Panc1 (cell line): ENCODE results near the gene SPATA24. TPM values are rescaled to one million over a fixed set of nuclear protein-coding genes. Genes with fewer than 3 reads are reported as not detected.

Experiments used
- ATAC-seq: fragments of 200-7000 bp; cut with Tn5 transposase; 2 replicates; pipeline ENCODE4 v1.9.1; 2020; ENCODE audit warnings: mild to moderate bottlenecking, moderate library complexity
- BruUV-seq: library from RNA; stranded (reverse); fragments of 400-500 nt; replicated peaks from 2 replicates; lab custom pipeline; 2021; lab: Mats Ljungman, UMichigan
- CTCF ChIA-PET: fragments of 300-600 bp; sonication (Branson Sonifier 250); formaldehyde crosslinking; loops from one replicate; lab custom pipeline; 2022; ENCODE audit warnings: antibody characterized with exemption; lab: Charles Lee
- POLR2A ChIA-PET: fragments of 300-600 bp; sonication (Branson Sonifier 250); formaldehyde crosslinking; loops from one replicate; lab custom pipeline; 2022; ENCODE audit warnings: antibody characterized with exemption; lab: Charles Lee
- DNase-seq: peaks from one replicate; pipeline ENCODE4 v3.0.0-alpha.2; 2010; ENCODE audit warnings: low read depth, low spot score
- H3K27ac ChIP-seq: 2 replicates; pipeline ENCODE4 v1.5.1; 2011; ENCODE audit warnings: mild to moderate bottlenecking, low read length, inconsistent platforms
- H3K27me3 ChIP-seq: fragments of 200-500 bp; sonication (Bioruptor generic); 2 replicates; pipeline ENCODE4 v1.6.0; 2014; ENCODE audit warnings: low read length, inconsistent platforms; ENCODE audit not compliant: control insufficient read depth, insufficient read depth
- H3K36me3 ChIP-seq: fragments of 200-500 bp; sonication (Bioruptor generic); 2 replicates; pipeline ENCODE4 v1.5.1; 2014; ENCODE audit warnings: inconsistent platforms, mild to moderate bottlenecking, low read length, moderate library complexity; ENCODE audit not compliant: control insufficient read depth, insufficient read depth
- H3K4me1 ChIP-seq: 2 replicates; pipeline ENCODE4 v1.5.1; 2011; ENCODE audit warnings: inconsistent platforms, mild to moderate bottlenecking, low read length, moderate library complexity; ENCODE audit not compliant: control insufficient read depth, insufficient read depth
- H3K4me3 ChIP-seq, 2 experiments: 2 replicates each; pipeline ENCODE4 v1.5.1; 2011 to 2012; ENCODE audit warnings: low read depth in 2 of 2, low read length in 2 of 2, mild to moderate bottlenecking in 2 of 2, inconsistent platforms in 1 of 2, moderate library complexity in 1 of 2
- H3K9me3 ChIP-seq: fragments of 200-500 bp; sonication (Bioruptor generic); 2 replicates; pipeline ENCODE4 v1.5.1; 2014; ENCODE audit warnings: low read depth, mild to moderate bottlenecking, inconsistent platforms, low read length, moderate library complexity; ENCODE audit not compliant: control insufficient read depth, insufficient read depth
- POLR2AphosphoS5 ChIP-seq: IDR thresholded peaks from 2 replicates; pipeline ENCODE4 v1.6.1; 2012; ENCODE audit warnings: mild to moderate bottlenecking, low read depth, low read length, moderate library complexity
- REST ChIP-seq, 2 experiments: IDR thresholded peaks; 2 replicates each; pipeline ENCODE4 v1.6.1; 2011 to 2012; ENCODE audit warnings: low read depth in 2 of 2, control low read depth in 1 of 2, low read length in 1 of 2, mild to moderate bottlenecking in 1 of 2, moderate library complexity in 1 of 2; ENCODE audit not compliant: insufficient read depth in 1 of 2
- SIN3A ChIP-seq: IDR thresholded peaks from 2 replicates; pipeline ENCODE4 v1.6.1; 2012; ENCODE audit warnings: low read depth, mild to moderate bottlenecking, low read length, moderate library complexity, borderline replicate concordance; ENCODE audit not compliant: insufficient read depth
- TCF7L2 ChIP-seq: IDR thresholded peaks from 2 replicates; pipeline ENCODE4 v1.6.1; 2011; ENCODE audit warnings: mild to moderate bottlenecking, low read depth, low read length, inconsistent platforms
- in situ Hi-C: cut with HindIII; loops from 2 replicates; pipeline ENCODE4 v1.10.0; 2016; ENCODE audit warnings: low sequenced_read_pairs, low pct_unique_long_range_greater_than_20kb
- intact Hi-C: fragments of 100-400 bp; cut with micrococcal nuclease; formaldehyde crosslinking; loops from one replicate; pipeline ENCODE4 v1.10.0; 2022; ENCODE audit not compliant: unreplicated experiment
- total RNA-seq: library from RNA; stranded (reverse); gene quantifications from one replicate; pipeline ENCODE4 v1.2.1, GENCODE V29; 2021; ENCODE audit not compliant: unreplicated experiment
- TF ChIP-seq, protein P1 (sequence below): fragments of 450-650 bp; IDR thresholded peaks from 2 replicates; pipeline ENCODE4 v1.5.1; 2017; ENCODE audit warnings: mild to moderate bottlenecking

Gene SPATA24
- total RNA-seq, 1 experiment from 2014 or later, result 5.5 TPM

- in situ Hi-C loops (loop anchor here (25.0 kb wide), 1 partner anchor 96 kb away; no protein-coding TSS in a partner anchor), intact Hi-C loops (no loop called here)
- no TSS peak for BruUV-seq
- Histone ChIP-seq H3K4me3 (no peak overlapping the region), H3K27me3 (no peaks in the 10 kb centered on the region), H3K9me3 (no peaks in the 10 kb centered on the region), H3K4me1 (no peaks in the 10 kb centered on the region), H3K36me3 (no peaks in the 10 kb centered on the region), H3K27ac (no peak overlapping the region)
- DNase-seq, result no peak
- no peak for ATAC-seq
- TF ChIP-seq SIN3A (no peak), REST (IDR thresholded peaks at IDR 0.05; ENCODE audit: insufficient read depth in 1 of 2, low read depth in 2 of 2, low read length in 1 of 2) (no peak), TCF7L2 (no peak), POLR2AphosphoS5 (no peak)
- TF ChIP-seq, protein P1, sequence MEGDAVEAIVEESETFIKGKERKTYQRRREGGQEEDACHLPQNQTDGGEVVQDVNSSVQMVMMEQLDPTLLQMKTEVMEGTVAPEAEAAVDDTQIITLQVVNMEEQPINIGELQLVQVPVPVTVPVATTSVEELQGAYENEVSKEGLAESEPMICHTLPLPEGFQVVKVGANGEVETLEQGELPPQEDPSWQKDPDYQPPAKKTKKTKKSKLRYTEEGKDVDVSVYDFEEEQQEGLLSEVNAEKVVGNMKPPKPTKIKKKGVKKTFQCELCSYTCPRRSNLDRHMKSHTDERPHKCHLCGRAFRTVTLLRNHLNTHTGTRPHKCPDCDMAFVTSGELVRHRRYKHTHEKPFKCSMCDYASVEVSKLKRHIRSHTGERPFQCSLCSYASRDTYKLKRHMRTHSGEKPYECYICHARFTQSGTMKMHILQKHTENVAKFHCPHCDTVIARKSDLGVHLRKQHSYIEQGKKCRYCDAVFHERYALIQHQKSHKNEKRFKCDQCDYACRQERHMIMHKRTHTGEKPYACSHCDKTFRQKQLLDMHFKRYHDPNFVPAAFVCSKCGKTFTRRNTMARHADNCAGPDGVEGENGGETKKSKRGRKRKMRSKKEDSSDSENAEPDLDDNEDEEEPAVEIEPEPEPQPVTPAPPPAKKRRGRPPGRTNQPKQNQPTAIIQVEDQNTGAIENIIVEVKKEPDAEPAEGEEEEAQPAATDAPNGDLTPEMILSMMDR, result no peak
- ChIA-PET CTCF (interaction anchor here (1.2 kb wide), 1 partner anchor 98 kb away, joined by 4 read pairs; no protein-coding TSS in a partner anchor), POLR2A (no interaction called here)
Measured at GRCh38 chr5:139415869-139416268, 12.0 kb upstream of the SPATA24 start.

DNA sequence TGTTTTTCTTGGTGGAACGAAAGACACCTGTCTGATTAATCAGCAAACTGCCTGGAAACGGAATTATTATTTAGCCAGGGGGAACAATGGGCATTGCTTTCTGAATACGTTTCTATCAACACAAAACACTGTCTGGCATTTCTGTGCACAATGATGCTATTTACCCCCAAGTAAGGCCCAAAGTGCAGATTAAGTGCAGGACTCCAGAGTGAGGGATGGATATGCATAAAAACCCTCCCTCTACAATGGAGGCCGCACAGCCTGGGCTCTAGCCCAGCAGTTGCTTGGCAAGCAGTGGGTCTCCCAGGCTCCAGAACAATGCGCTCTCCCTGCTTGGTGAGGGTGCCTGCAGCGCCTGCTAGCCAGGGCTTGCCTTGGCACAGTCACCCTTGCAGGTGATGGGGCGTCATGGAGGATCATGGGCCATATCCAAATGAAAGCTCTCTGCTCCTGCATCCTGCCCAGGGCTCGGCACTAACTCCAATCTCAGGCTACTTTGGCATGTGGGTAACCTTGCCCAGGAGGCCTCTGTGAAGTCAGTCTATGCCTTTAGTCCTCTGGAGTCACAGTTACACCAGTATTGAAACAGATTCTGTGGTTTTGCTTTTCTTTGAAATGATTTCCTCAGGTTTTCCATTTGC is 11.5 kb upstream of the SPATA24 start:
- BruUV-seq, result no TSS peak
- ATAC-seq (no peak), DNase-seq (no peak)
- Histone ChIP-seq H3K27ac (no peak overlapping the region), H3K4me1 (no peaks in the 10 kb centered on the region), H3K4me3 (no peak overlapping the region), H3K27me3 (no peaks in the 10 kb centered on the region), H3K9me3 (no peaks in the 10 kb centered on the region), H3K36me3 (no peaks in the 10 kb centered on the region)
- intact Hi-C loops, result no loop called here
- in situ Hi-C loops, result loop anchor here (25.0 kb wide), 1 partner anchor 97 kb away; no protein-coding TSS in a partner anchor
- TF ChIP-seq, protein P1, result no peak
- TF ChIP-seq POLR2AphosphoS5 (no peak), REST (IDR thresholded peaks at IDR 0.05; ENCODE audit: insufficient read depth in 1 of 2, low read depth in 2 of 2, low read length in 1 of 2) (no peak), TCF7L2 (no peak), SIN3A (no peak)
- ChIA-PET POLR2A (no interaction called here), CTCF (interaction anchor here (0.6 to 1.2 kb wide), 2 partner anchors 9 to 99 kb away, joined by 4 to 11 read pairs; no protein-coding TSS in a partner anchor)
